ENCODE results near the gene IRAK2. TPM values are rescaled to one million over a fixed set of nuclear protein-coding genes. Genes with fewer than 3 reads are reported as not detected.
"Not testable (repeated sequence)": the region's sequence is repeated elsewhere in the genome, so short reads cannot be mapped to it uniquely, and the experiment has no call there.

IRAK2 gene
- total RNA-seq, 1 donor from 2014 or later, result 2.9 TPM

DNA sequence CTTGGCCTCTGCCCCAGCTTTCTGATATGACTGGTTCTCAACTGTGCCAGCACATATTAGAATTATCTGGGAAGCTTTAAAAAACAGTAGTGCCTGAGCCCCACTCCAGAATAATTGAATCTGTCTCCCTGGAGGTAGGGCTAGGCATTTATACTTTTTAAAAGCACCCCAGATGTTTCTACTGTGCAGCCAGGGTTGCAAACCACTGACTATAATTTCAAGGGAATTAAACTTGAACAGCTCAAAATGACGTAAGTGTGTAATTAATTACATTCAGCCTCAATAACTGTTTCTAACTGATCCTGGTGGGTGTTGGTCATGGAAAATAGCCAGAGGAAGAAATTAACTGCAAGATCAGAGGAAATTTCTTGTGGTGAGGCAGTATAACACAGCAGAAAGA lies 4.4 kb upstream of the IRAK2 start:
- DNase-seq (ENCODE audit: low read depth), result no peak

DNA sequence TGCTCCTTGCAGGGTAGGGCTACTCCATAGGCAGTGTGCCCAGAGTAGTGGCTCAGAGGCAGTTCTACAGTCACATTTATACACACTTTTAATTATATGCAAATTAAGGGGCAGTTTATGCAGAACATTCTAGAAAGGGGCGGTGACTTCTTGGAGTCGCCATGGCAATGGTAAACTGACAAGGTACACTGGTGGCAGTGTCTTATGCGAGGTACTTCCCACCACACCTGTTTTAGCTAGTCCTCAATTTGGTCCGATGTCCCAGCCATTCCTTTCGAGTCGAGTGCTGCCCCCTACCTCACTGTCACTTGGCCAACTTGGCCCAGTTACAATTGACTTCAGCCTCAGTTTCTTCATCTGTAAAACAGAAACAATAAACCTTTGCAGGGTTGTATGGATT lies 3.8 kb upstream of the IRAK2 start:
- DNase-seq (ENCODE audit: low read depth), result no peak

DNA sequence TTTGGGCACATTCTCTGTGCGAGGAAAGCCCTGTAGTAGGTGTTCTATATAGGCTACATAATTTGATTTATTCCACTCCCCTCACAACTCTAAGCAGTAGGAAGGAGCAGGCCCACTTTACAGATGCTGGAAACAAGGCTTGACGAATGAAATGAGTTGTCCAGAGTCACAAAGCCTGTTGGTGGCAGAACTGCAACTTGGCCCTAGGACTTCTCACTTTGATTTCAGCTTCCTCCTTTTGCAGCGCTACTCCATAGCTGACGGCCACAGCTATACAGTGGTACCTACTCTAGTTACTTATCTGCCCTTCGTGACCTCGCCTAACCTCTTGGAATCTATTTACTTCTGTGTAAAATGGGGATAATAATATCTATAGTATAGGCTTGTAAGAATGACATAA lies 2.5 kb upstream of the IRAK2 start:
- DNase-seq (ENCODE audit: low read depth), result no peak

DNA sequence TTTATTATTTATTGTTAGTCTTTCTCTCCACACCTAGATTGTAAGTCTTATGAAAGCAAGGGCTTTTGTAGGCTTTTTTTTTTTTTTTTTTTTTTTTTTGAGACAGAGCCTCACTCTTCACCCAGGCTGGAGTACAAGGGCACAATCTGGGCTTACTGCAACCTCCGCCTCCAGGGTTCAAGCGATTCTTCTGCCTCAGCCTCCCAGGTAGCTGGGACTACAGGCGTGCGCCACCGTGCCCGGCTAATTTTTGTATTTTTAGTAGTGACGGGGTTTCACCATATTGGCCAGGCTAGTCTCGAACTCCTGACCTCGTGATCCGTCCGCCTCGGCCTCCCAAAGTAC lies 546 bp upstream of the IRAK2 start:
- not testable (repeated sequence) for DNase-seq (ENCODE audit: low read depth)

DNA sequence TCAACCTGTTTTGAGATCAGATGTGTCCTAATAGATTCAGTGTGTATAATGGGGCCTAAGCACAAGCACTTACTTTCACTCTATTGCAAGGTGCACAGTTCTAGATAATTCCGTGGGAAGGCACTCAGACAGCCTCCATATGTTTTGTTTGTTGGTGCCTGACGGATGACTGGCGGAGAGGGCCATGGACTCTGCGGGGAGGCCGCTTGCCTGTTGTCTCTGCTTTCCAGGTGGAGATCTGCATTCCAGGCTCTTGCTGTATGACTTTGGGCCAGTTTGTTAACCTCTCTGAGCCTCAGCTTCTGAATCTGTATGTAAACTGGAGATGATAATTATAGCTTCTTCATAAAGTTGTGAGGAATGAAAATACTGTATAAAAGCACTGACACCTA lies 1.5 kb downstream of the IRAK2 start:
- no peak for DNase-seq (ENCODE audit: low read depth)

DNA sequence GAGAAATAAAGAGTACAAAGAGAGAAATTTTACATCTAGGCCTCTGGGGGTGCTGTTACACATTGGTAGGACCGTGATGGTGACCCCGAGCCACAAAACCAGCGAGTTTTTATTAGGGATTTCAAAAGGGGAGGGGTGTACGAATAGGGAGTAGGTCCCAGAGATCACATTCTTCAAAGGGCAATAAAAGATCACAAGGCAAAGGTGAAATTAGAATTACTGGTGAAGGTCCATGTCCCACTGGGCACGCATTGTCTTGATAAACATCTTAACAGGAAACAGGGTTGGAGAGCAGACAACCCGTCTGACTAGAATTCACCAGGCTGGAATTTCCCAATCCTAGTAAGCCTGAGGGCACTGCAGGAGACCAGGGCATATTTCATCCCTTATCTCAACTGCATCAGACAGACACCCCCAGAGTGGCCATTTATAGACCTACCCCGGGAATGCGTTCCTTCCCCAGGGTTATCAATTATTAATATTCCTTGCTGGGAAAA lies 4.3 kb downstream of the IRAK2 start:
- no peak for DNase-seq (ENCODE audit: low read depth)

DNA sequence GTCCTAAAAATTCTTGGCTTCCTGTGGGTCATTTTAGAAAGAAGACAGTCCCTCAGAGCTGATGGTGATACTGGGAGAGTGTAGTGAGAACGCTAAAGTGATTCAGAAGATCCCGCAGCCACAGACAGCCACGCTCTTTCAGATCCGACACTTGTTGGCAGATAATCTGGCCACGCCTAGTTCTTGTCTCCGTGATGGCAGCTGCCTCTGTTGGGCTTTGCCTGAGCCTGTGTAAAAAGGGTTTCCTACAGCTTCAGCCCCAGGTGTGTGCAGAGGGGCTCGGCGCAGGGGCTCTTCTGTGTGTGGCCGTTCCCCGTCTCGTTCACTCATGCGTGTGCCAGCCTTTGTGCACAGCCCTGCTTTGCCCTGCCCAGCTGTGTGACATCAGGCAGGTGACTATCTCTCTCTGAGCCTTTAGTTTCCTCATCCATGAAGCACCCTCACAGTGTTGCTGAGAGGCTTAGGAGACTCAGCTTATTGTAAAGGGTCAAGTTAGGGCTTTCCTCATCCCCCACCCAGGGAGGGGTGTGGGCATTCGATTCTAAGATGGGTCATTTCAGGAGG lies 6.3 kb downstream of the IRAK2 start:
- peak; percentile 54 for DNase-seq (ENCODE audit: low read depth)

DNA sequence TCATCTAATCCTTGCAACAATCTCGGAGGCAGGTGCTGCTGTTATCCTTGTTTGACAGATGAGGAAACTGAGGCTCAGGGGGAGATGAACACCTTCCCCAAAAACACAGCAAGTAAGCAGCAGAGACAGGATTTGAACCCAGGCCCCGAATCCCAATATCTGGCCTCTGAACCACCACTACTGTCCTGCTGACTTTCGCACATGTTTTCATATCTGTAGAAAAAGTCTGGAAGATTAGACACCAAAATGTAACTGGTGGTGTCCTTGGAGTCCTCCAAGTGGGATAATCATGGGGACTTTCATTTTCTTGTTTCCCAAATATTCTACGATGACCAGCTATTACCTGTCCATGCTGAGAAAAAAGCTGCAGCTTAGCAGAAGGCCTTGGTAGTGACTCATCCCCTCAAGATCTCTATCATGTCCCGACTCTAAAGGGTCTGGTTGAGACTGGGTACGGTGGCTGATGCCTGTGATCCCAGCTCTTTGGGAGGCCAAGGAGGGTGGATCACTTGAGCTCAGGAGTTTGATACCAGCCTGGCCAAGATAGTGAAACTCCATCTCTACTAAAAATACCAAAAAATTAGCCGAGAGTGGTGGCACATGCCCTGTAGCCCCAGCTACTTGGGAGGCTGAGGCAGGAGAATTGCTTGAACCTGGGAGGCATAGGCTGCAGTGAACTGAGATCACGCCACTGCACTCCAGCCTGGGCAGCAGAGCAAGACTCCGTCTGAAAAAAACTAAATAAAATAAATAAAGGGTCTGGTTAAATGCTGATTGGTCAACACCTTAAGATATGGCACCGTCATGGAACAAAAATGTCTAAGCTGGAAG lies 8.6 kb downstream of the IRAK2 start:
- DNase-seq (ENCODE audit: low read depth), result no peak

DNA sequence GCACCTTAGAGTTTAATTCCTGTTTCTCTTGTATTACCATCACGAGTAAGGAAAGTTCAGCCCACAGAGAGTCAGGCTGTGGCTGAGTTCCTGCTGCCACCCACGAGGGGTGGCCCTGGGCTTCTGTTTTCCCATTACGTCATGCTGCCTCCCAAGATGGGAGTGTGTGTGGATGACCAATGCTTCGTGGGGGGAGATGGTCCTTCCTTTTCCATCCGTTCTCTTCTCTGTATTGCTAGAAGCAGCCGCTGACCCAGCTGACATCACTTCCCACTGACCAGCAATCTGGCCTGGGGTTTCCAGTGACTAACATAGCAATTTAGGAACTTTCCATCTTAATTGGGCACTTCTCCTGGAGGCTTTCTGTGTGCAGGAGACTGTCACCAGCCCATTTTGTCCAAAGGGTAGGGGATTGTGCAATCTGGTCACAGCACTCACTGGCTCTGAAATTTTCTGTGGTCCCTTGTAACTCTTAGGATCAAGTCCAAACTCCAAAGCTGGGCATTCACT lies 9.3 kb downstream of the IRAK2 start:
- DNase-seq (ENCODE audit: low read depth), result peak; percentile 79

DNA sequence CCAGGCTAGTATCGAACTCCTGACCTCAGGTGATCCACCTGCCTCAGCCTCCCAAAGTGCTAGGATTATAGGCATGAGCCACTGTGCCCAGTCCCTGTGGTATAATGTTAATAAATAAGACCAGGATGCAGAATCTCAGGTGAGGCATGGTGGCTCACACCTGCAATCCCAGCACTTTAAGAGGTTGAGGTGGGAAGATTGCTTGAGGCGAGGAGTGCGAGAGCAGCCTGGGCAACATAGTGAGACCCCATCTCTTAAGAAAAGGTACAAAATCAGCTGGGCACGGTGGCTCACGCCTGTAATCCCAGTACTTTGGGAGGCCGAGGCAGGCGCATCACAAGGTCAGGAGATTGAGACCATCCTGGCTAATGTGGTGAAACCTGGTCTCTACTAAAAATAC lies 10.6 kb downstream of the IRAK2 start:
- DNase-seq (ENCODE audit: low read depth), result not testable (repeated sequence)

DNA sequence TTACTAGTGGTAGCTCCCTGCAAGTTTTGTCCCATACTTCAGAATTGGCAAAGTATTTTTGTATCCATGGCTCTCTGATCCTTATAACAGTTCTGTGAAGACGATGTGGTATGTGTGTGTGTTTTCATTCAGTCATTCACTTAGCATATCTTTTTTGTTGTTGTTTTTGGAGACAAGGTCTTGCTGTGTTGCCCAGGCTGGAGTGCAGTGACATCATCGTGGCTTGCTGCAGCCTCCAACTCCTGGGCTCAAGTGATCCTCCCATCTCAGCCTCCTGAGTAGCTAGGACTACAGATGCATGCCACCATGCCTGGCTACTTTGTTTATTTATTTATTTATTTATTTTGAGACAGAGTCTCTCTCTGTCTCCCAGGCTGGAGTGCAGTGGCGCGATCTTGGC lies 11.4 kb downstream of the IRAK2 start:
- DNase-seq (ENCODE audit: low read depth), result not testable (repeated sequence)

DNA sequence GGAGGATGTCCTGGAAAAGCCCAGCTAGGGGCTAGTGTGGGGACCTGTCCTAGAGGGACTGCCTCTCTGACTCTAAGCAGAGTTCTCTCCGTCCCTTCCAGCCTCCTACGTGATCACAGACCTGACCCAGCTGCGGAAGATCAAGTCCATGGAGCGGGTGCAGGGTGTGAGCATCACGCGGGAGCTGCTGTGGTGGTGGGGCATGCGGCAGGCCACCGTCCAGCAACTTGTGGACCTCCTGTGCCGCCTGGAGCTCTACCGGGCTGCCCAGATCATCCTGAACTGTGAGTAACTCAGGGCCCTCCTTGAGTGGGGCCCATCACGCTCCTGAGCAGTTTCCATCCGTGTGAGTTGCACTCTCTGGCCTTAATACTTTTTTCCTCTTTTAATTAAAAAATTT lies 13.0 kb downstream of the IRAK2 start:
- no peak for DNase-seq (ENCODE audit: low read depth)

DNA sequence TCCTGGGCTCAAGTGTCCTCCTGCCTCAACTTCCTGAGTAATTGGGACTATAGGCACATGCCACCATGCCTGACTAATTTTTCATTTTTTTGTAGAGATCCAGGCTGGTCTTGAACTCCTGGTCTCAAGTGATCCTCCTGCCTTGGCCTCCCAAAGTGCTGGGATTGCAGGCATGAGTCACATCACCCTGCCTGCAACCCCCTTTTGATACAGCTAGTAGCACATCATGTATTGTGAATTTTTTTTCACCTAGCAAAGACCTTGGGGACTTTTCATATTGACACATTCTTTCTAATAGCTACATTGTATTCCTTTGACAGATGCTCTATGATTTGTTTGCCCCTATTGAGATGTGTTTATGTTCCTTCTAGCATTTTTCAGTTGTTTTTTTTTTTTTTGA lies 14.2 kb downstream of the IRAK2 start:
- no peak for DNase-seq (ENCODE audit: low read depth)

DNA sequence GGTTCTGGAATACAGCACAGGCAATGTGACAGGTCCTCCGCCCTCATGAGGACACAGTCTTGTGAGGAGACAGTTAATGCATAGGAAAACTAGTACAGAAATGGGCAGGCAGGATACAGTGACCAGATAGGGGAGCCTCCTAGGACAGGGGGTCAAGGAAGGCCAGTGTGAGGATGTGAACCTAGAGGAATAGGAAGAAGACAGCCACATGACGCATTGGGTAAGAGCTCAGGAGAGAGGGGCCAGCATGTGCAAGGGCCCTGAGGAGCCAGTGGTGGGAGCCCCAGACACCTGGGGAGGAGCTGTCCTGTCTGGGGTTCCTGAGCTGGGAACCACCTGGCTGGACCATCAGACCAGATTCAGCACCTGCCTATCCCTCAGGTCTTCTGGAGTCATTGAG lies 15.6 kb downstream of the IRAK2 start:
- no peak for DNase-seq (ENCODE audit: low read depth)

DNA sequence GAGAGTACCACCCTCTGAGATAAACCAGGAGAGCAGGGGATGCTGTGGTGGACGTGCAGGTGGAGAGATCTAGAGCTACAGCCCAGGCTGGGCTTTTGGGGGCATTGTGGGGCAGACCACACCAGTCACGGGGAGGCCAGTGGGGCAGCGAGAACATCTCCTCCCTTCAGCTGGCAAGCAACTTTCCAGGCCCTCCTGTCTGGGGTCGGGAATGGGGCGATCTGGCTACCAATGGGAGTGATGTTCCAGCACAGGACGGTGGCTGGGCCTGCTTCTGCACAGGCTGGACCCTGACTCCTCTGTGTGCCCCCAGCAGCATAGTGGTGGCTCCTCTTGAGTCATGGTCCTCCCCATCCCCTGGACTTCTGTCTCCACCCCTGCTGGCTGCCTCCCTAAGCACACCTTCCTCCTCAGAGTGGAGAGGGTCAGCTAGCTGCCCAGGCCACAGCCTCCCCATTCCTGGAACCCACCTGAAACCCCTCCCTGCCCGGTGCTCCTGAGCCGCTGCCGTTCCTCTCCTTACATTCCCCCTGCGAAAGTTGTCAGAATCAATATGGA lies 16.1 kb downstream of the IRAK2 start:
- no peak for DNase-seq (ENCODE audit: low read depth)

DNA sequence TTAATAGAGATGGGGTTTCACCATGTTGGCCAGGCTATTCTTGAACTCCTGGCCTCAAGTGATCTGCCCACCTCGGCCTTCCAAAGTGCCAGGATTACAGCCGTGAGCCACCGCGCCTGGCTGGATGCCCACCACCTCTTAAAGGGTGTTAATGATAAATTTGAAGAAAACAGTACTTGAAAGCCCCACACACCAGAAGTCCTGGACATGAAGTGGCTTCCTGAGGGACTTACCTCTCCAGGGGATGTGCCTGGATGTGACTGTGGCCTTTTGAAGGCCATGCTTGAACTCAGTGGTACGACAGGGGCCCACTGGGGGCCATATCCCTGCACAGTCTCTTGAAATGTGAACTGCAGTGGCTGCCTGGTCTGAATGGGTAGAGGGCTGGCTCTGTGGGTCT lies 18.2 kb downstream of the IRAK2 start:
- DNase-seq (ENCODE audit: low read depth), result no peak

DNA sequence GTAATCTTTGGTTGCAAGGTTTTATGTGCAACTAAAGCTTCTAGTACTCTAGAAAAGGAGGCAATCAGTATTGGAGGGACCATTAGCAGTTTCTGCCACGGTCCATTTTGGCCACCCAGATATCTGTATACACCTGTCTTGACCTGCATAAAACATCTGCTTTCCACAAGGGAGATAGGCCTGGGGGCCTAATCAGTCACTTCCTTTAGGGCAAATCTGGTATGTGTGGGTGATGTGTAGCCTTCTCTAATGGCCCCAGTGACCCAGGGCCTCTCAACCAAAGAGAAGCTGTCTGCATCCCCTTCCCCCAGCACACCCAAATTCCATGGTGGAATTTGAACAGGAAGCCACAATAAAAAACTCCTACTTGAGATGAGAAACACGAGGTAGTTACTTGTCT lies 19.5 kb downstream of the IRAK2 start:
- no peak for DNase-seq (ENCODE audit: low read depth)

DNA sequence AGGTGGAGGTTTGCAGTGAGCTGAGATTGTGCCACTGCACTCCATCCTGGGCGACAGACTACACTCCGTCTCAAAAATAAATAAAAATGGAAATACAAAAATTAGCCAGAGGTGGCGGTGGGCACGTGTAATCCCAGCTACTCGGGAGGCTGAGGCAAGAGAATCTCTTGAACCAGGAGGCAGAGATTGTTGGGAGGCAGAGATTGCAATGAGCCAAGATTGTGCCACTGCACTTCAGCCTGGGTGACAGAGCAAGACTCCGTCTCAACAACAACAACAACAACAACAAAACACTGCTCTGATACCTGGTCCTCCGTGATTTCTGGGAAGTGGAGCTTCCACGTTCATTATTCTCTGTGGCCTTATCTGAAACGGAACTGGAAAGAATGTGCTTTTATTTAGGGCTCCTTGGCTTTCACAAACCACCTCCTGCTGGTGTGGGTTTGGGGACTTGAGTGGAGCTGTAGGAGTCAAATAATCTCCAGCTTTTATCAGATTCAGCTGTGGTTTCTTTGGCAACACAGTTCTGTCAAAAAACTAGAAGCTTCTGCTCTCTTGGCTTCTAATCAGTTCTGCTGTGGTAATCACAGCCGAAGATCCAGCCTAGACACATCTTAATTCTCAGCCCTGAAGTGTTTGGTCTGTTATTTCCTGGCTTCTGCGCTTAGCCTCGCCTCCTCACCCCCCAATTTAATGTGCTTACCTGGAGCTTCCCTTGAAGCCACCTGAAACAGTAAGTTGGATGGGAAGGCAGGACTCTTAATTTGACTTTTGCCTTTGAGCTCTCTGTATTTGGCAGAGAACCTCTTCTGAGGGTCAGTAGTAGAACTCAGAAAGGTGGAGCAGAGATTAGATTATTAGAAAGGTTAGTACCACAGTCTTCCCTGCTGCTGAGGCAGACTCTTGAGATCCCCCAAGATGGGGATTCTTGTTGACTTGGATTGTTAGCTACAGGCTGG lies 21.4 kb downstream of the IRAK2 start:
- no peak for DNase-seq (ENCODE audit: low read depth)

DNA sequence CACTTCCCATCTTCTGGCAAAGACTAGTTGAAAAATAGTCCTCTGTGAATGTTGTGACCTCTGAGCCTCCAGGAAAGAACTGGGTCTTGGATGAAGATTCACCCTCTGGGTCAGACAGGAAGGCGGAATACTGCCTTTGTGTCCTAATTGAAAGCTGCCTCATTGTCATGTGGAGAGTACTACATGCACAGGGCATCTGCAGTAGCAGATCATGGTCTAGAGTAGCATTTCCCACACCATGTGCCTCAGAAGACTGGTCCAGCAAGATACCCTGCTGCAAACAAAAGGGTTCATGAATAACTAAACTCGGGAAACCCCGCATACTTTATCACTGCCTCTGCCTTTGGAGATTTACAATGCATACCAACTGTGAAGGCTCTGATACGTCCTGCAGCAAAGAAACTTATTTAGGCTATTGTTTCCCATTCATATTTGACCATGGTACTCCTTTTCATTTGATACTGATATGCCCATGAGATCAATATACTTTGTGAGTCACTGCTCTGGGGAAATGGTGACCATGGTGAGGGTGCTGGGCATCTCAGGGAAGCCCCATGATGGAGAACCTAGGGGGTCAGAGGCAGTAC lies 22.7 kb downstream of the IRAK2 start:
- no peak for DNase-seq (ENCODE audit: low read depth)

DNA sequence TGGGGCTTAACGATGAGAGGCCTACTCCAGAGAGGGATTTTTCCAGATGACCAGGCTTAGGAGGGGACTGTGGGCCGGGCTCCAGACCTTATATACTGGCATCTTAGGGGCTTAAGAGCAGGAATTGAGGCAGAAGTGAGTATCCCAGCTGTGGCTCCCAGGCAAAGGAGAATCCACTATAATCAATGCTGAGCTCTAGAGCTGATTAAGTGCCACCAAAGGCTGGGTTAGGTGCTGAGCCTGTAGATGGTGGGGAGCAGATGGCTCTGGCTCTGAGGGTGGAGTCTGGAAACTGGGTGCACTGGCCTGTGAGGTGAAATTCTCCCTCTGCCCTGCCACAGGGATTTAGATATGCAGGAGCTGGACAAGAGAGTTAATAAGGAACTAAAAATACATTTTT lies 23.2 kb downstream of the IRAK2 start:
- DNase-seq (ENCODE audit: low read depth), result no peak
